GM19438 (cell line): ENCODE measurements around the gene UMOD.

Source experiments
- ATAC-seq: cut with Tn5 transposase; IDR thresholded peaks from one replicate; pipeline ENCODE4 v1.9.1; 2021; ENCODE audit warnings: low read depth; ENCODE audit not compliant: unreplicated experiment

UMOD gene

GRCh38 chr16:20369452-20370054, 17.0 kb upstream of the UMOD start:
- ATAC-seq = no peak

GRCh38 chr16:20364051-20364450, 11.5 kb upstream of the UMOD start:
- no peak for ATAC-seq

- ATAC-seq = no peak
Observed at GRCh38 chr16:20363191-20363590, 10.7 kb upstream of the UMOD start.

GRCh38 chr16:20359997-20360396, 7.5 kb upstream of the UMOD start:
- ATAC-seq = no peak

GRCh38 chr16:20355114-20355782, 2.7 kb upstream of the UMOD start:
- no peak for ATAC-seq

- ATAC-seq = no peak
Observed at GRCh38 chr16:20353379-20353778, 864 bp upstream of the UMOD start.

- no peak for ATAC-seq
Observed at GRCh38 chr16:20349615-20350014, 2.9 kb downstream of the UMOD start.

GRCh38 chr16:20348365-20349185, 3.9 kb downstream of the UMOD start:
- ATAC-seq = no peak

- no peak for ATAC-seq
Observed at GRCh38 chr16:20347666-20348364, 4.7 kb downstream of the UMOD start.

GRCh38 chr16:20344611-20345010, 7.9 kb downstream of the UMOD start:
- ATAC-seq = no peak

GRCh38 chr16:20339744-20340143, 12.8 kb downstream of the UMOD start:
- ATAC-seq = no peak

- ATAC-seq = no peak
Observed at GRCh38 chr16:20336955-20337354, 15.6 kb downstream of the UMOD start.

- no peak for ATAC-seq
Observed at GRCh38 chr16:20334396-20334795, 18.1 kb downstream of the UMOD start.

- no peak for ATAC-seq
Observed at GRCh38 chr16:20333120-20333519, 19.4 kb downstream of the UMOD start.

- ATAC-seq = no peak
Observed at GRCh38 chr16:20332411-20332810, 20.1 kb downstream of the UMOD start.

- no peak for ATAC-seq
Observed at GRCh38 chr16:20331635-20332034, 20.9 kb downstream of the UMOD start.

- ATAC-seq = no peak
Observed at GRCh38 chr16:20329392-20330138, 22.9 kb downstream of the UMOD start.

GRCh38 chr16:20327444-20328041, 25.0 kb downstream of the UMOD start, which contains the start of gene GP2:
Gene GP2 (minus strand): TSS chr16:20327513. CDS start chr16:20326431, 1,082 bp downstream.
- ATAC-seq = no peak

GRCh38 chr16:20326321-20326720, 26.2 kb downstream of the UMOD start:
- no peak for ATAC-seq

- no peak for ATAC-seq
Observed at GRCh38 chr16:20325005-20325404, 27.5 kb downstream of the UMOD start.
